SH-SY5Y (cell line): Measurements from ENCODE around the gene HTR2A.

ENCODE experiments used
- GATA2 ChIP-seq: IDR thresholded peaks from 2 replicates; pipeline ENCODE4 v1.6.1; 2011; ENCODE audit warnings: mild to moderate bottlenecking, low read depth, low read length
- GATA3 ChIP-seq: IDR thresholded peaks from 2 replicates; pipeline ENCODE4 v1.6.1; 2011; ENCODE audit warnings: low read depth, mild to moderate bottlenecking, low read length, moderate library complexity

The HTR2A gene

DNA sequence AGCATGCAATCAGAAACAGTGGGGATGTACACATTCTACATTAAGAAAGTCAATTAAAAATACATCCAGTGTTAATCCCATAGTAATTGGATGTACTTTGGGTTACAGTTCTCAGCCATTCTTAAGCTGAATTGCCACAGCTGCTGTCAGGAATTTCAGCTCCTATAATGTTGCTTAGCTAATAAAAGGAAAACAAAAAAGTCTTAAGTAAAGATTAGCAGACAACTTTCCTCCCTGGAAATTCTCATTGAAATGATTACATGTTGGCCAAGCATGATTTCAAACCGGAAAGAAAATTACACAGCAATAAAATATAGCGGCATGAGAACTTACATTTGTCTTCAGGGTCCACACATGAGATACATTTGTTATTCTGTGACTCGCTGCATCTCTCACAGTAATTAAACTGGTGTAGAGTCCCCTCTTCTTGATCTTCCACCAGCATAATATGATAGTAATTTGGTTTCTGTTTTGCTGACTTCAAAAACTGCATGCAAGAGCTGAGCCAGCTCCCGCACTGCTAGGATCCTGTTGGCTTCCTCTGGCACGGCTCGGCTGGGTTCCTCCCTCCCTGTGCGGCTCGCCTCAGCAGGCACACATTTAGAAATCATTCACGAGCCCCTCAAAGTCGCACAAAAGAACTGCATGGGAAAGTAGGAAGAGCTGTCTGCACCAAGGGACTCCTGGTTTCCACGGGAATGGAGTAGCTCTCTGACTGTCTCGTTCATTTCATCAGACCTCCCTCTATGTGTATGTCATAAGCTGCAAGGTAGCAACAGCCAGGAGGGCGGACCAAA lies at the start of gene HTR2A:
HTR2A (minus strand) TSS at position 713 of the 797 bp plus-strand sequence. CDS start 1,147 bp downstream, outside the sequence.
- TF ChIP-seq GATA3 (no peak), GATA2 (no peak)

DNA sequence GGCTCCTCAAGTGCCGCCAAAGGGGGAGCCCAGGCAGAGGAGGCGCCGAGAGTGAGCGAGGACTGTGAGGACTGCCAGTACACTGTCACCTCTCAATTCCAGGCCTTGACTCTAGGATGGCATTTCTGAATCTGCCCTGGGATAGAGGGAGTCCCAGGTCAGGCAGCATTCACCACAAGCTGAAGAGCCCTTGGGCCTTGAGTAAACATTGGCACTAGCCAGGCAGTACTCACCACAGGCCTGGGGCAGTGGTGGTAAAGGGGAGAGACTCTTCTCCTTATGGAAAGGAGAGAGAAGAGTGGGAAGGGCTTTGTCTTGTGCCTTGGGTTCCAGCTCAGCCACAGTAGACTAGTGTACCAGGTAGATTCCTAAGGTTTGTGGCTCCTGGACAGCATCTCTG lies 39.7 kb upstream of the HTR2A start:
- TF ChIP-seq GATA3 (no peak), GATA2 (no peak)

DNA sequence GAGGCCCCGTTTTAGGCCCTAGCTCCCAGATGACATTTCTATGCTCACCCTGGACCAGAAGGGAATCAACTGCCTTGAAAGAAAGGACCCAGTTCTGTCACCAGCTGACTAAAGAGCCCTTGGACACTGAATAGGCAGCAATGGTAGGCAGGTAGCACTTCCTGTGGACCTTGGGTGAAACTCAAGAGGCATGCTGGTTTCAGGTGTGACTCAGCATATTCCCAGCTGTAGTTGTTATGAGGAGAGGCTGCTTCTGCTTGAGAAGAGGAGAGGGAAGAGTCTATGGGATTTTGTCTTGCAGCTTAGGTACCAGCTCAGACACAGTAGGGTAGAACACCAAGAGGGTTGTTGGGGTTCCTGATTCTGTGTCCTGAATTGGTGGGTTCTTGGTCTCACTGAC lies 37.9 kb upstream of the HTR2A start:
- TF ChIP-seq GATA2 (no peak), GATA3 (no peak)

DNA sequence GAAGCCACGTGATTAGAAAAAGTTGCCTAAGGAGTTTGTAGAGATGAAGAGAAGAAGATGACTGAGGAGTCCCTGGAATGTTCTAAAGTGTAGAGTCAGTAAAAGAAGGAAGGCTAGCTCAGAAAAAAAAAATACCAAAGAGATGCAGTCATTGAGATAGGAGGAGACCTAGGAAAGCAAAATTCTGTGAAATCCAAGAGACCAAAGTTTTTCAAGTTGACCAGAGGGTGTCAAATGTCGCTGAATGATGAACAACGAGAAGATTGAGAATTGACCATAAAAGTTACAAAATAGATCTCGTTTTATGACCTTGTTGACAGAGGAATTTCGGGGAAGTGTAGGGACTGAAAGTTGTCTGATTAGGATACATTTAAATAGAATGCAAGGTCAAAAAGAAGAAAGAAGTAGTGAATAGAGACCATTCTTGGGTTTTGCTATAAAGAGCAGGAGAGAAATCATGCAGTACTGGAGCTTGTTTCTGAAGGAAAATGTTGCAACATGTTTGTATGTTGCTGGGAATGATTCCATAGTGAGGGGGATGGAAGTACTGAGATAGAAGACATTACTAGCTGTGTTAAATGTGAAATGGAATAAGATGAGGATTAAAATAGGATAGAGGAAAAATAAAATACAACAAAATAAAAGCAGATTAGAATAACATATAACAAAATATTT lies 30.2 kb upstream of the HTR2A start:
- TF ChIP-seq GATA2: no peak
- TF ChIP-seq GATA3: no peak

DNA sequence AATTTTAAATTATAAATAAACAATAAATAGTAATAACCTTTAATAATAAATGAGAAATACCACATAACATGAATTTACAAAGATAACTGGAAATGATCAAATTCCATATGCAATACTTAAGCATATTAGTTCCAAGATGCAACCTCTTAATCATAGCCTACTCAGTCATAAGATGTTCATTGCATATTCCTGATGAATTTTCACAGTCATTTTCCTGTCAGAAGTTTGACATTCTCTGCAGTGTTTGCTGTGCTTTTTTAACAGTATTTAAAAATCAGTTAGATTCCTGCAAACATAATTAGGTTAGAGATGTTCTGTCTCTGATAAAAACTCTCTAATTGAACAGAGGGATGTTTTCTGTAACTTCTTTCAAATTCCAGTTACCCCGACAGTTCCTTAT lies 28.6 kb upstream of the HTR2A start:
- TF ChIP-seq GATA2 (no peak), GATA3 (no peak)

DNA sequence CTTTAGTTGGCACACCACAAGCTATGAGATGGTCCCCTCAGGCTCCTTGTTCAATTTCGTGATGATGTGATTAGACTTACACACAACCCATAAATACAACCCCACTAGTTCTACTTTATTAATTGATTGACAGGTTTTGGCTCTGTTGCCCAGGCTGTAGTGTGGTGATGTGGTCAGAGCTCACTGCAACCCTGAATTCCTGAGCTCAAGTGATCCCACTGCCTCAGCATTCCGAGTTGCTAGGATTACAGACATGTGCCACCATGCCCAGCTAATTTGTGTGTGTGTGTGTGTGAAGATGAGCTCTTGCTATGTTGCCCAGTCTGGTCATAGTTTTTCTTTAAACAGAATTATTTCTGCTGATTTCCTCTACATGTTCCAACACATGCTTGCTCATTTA lies 17.5 kb upstream of the HTR2A start:
- TF ChIP-seq GATA3: no peak
- no peak for TF ChIP-seq GATA2

DNA sequence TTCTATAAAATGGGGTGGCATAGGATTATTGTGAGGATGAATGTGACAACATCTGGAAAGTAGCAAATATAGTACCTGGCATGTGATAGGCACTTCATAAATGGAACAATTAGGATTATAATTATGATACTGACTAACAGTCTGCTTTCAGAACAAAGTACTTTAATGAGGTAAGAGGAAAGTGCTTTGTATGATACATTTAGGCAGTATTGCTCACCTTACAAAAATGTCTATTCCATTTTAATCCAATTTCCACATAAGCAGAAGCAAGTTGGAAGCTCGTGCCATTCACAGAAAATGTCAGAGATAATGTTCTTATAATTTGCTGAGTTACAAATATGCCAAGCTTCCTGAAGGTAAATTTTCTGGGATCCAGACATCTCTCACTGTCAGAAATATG lies 16.9 kb upstream of the HTR2A start:
- TF ChIP-seq GATA3 (no peak), GATA2 (no peak)

DNA sequence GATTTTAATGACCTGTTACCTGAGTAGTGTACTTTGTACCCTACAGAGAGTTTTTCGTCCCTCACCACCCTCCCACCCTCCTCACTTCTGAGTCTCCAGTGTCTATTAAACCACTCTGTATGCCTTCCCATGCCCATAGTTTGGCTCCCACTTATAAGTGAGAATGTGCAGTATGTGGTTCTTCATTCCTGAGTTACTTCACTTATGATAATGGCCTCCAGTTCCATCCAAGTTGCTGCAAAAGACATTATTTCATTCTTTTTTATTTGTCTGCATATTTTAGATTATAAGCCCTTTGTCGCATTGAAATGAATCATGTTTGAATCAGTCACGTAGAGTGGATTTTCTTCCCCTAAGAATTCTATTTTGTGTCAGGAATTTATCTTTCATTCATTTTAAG lies 12.2 kb upstream of the HTR2A start:
- TF ChIP-seq GATA3 (no peak), GATA2 (no peak)

DNA sequence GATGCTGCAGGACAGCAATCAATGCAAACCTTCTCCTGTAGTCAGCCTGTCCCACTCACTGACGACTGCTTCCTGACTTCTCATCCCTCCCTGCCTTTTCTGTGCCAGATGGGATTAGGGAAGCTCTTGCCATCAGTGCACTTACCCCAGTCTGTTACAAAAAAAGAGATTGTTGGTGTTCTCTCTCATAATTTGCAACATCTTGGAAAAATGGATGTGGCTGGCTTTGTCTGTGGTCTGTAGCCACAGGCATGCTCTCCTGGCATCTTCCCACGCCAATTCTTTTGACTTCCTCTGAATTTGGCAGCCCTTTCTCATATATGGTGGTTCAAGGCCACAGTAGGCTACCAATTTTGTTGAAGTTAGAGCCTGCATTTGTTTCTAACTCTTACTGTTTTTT lies 11.6 kb upstream of the HTR2A start:
- TF ChIP-seq GATA3 (no peak), GATA2 (no peak)

DNA sequence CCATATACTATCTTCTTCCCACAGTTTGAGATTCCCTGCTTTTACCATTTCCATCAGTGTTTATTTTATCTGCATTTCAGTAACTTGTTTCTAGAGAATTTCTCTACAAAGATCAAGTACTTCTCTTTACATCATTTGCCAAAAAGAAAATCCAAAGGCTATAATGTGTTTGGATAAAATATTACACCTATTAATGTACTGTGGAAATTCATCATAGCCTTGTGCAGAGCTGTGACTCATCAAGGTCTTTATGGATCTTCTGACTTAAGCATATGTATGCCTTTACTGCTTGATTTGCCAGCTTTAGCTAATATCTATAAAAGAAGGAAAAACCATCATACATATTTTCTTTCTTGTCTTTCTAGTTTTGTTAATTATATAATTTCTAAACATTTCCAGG lies 9.6 kb upstream of the HTR2A start:
- TF ChIP-seq GATA3 (no peak), GATA2 (no peak)

DNA sequence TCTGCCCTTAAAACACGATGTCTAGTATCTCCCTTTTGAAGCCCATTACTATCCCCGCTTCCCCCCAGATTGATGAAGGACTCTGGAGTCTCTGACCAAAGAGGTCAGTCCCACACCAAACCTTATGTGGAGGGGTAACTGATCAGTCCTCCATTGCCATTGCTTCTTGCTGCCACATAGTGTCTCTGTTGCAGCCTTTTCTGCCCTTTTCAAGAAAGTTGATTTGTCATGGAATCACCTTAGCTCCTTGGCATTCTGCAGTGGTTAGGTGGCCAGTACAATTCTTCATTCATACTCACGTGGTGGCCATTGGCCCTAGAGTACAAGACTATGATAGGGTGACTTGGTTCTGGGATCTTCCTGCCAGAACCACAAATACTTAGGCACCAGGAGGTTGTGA lies 8.4 kb upstream of the HTR2A start:
- TF ChIP-seq GATA3 (no peak), GATA2 (no peak)

DNA sequence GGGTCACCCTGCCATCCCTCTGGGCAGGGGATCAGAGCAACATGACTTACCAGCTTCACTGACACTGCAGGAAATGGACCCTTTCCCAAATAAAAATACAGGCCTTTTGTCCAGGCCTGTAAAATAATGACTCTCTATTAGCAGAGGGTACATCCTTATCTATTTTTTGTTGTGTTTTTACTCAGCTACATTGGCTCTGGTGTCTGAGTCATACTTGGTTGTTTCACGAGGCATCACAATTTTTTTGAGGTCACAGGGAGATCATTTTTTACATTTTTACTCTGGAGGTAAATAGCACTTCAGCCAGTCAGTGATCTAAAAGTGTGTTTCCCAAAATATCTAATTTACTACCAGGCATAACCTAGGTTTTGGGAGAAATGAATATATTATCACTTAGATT lies 6.9 kb upstream of the HTR2A start:
- TF ChIP-seq GATA2: no peak
- no peak for TF ChIP-seq GATA3

DNA sequence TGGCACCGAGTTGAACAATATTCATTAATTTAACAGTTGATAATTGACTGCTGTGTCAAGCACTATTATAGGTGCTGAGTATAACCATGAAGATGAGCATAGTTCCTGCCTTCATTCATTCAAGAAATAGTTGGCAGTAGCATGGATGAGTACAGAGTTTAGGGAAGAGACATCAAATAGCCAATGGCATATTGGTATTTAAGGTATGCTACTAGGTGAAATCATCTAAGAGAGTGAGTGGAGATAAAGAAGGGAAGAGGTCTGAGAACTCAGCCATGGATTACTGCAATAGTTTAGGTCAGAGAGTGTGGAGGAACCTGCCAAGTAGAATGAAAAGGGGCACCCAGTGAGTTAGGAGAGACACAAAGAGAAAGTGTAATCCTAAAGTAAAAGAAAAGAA lies 4.9 kb upstream of the HTR2A start:
- TF ChIP-seq GATA2 (no peak), GATA3 (no peak)

DNA sequence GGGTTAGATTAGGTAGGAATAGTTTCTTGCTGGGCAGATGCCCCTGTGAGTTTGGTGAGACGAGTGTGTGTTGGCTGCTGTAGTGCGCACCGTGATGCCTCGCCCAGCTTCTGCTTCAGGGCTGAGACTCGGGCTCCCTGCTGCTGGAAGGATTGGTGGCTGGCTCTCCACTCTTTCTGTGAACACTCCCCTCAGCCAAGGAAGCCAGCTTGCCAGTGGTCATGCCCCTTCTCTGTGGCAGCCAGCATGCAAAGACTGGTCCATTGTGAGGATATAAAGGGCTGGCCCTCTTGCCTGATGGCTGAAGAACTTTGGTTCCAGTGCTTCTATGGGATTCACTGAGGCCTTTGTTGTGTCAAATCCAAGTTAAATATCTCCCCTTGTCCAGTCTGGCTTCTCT lies 2.9 kb upstream of the HTR2A start:
- no peak for TF ChIP-seq GATA2
- TF ChIP-seq GATA3: no peak

DNA sequence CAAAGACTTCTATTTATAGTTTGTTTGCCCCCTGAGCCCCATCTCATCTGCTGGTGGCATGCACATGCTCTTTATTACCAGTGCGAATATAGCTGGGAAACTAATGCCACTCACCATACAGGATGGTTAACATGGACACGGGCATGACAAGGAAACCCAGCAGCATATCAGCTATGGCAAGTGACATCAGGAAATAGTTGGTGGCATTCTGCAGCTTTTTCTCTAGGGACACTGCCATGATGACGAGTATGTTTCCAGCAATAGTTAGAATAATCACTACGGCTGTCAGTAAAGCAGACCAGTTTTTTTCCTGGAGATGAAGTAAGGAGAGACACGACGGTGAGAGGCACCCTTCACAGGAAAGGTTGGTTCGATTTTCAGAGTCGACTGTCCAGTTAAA lies 1.5 kb downstream of the HTR2A start:
- TF ChIP-seq GATA2 (no peak), GATA3 (no peak)
